ENCODE results near the gene ATG12. TPM values are rescaled to one million over a fixed set of nuclear protein-coding genes. Genes with fewer than 3 reads are reported as not detected.

Gene ATG12
- total RNA-seq, 2 donors from 2014 or later = 32.6 to 89.8 TPM

GRCh38 chr5:115778417-115778816 is 62.9 kb downstream of the ATG12 start:
- Histone ChIP-seq H3K4me1 (ENCODE audit: control insufficient read depth in 1 of 2, low read depth in 2 of 2) (no peaks in the 10 kb centered on the region), H3K9me3 (no peaks in the 10 kb centered on the region), H3K27me3 (replicated peaks; ENCODE audit: insufficient read depth) (no peaks in the 10 kb centered on the region), H3K4me3 (no peak overlapping the region), H3K36me3 (no peaks in the 10 kb centered on the region), H3K27ac (no peak overlapping the region)
- no peak for TF ChIP-seq CTCF (IDR thresholded peaks at IDR 0.05)
- no peak for DNase-seq (ENCODE audit: low spot score)
- ATAC-seq (ENCODE audit: insufficient number of reproducible peaks, low FRiP score, low read depth) = no peak

Other genes with a start within 250 kb of the ATG12 start
- gene TICAM2, start 239.1 kb downstream of the ATG12 start, total RNA-seq = 1 to 10 TPM; 1.6 to 5.7 TPM
- 100 to 1,000 TPM; 131 to 132 TPM for gene TMED7, start 215.5 kb downstream of the ATG12 start, total RNA-seq
- 100 to 1,000 TPM in 1 of 2 donors, 10 to 100 TPM in 1; 70.7 to 132 TPM for gene CDO1, start 24.9 kb downstream of the ATG12 start, total RNA-seq
- gene AP3S1, start 370 bp upstream of the ATG12 start, total RNA-seq = 10 to 100 TPM; 54.7 to 83.7 TPM
- gene LVRN, start 120.9 kb upstream of the ATG12 start, total RNA-seq = 1 to 10 TPM in 1 of 2 donors, under 1 TPM in 1; 0.92 to 2.3 TPM
- gene ARL14EPL, start 190.9 kb upstream of the ATG12 start, total RNA-seq = 1 to 10 TPM in 1 of 2 donors, not detected in 1; 1.7 TPM
- gene COMMD10, start 243.5 kb upstream of the ATG12 start, total RNA-seq = 10 to 100 TPM; 12.6 to 21.6 TPM

Data from thoracic aorta (tissue), 2 donors.